ENCODE data around the gene ZNF408. TPM values are rescaled to one million over a fixed set of nuclear protein-coding genes. Genes with fewer than 3 reads are reported as not detected.

The ZNF408 gene
- total and polyA plus RNA-seq, 2 experiments from 2014 or later, result 7.8 to 10.7 TPM

DNA sequence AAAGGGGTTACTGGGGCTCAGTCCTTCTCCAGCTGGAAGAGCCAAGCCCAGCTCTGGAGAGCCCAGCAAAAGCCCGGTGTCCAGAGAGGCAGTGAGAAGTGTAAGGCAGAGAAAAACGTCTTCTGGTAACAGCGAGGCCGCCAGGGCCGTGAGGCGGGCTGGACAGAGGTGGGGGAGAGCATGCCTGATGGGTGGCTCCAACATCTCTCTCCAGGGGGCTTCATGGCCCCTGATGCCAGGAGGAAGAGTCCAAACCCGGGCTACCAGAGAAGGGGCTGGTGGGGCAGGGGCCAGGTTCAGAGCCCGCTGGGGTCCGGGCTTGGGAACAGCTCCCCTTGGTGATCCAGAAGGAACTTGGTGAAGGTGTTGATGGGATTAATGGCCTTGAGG lies 22.1 kb upstream of the ZNF408 start:
- Histone ChIP-seq H4K20me1 (ENCODE audit: insufficient read depth, poor library complexity, severe bottlenecking) (no peaks in the 10 kb centered on the region), H3K9me2 (replicated peaks; ENCODE audit: insufficient read depth) (no peaks in the 10 kb centered on the region), H2AFZ (no peak overlapping the region), H3K4me1 (ENCODE audit: insufficient read depth) (peaks cover 22% of the 10 kb centered on the region), H3K9me3 (ENCODE audit: low read depth) (no peaks in the 10 kb centered on the region), H3K27ac (no peak overlapping the region), H3K36me3 (replicated peaks; ENCODE audit: insufficient read depth, low read depth) (no peaks in the 10 kb centered on the region), H3K27me3 (no peaks in the 10 kb centered on the region), H3K4me2 (no peak overlapping the region), H3K4me3 (no peak overlapping the region), H3K79me2 (no peaks in the 10 kb centered on the region)
- no peak for TF ChIP-seq EZH2 (IDR thresholded peaks at IDR 0.05; ENCODE audit: borderline replicate concordance)
- TF ChIP-seq, protein P1, sequence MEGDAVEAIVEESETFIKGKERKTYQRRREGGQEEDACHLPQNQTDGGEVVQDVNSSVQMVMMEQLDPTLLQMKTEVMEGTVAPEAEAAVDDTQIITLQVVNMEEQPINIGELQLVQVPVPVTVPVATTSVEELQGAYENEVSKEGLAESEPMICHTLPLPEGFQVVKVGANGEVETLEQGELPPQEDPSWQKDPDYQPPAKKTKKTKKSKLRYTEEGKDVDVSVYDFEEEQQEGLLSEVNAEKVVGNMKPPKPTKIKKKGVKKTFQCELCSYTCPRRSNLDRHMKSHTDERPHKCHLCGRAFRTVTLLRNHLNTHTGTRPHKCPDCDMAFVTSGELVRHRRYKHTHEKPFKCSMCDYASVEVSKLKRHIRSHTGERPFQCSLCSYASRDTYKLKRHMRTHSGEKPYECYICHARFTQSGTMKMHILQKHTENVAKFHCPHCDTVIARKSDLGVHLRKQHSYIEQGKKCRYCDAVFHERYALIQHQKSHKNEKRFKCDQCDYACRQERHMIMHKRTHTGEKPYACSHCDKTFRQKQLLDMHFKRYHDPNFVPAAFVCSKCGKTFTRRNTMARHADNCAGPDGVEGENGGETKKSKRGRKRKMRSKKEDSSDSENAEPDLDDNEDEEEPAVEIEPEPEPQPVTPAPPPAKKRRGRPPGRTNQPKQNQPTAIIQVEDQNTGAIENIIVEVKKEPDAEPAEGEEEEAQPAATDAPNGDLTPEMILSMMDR (IDR thresholded peaks at IDR 0.05; ENCODE audit: poor library complexity), result no peak
- TF ChIP-seq EZH2phosphoT487 (IDR thresholded peaks at IDR 0.05; ENCODE audit: low read depth, severe bottlenecking, unreplicated experiment), result no peak
- WGBS (ENCODE audit: low lambda C conversion rate, missing lambda C conversion rate), result 99% methylated on average over 9 of the region's 9 CpGs
- DNase-seq (ENCODE audit: low spot score), result no peak

DNA sequence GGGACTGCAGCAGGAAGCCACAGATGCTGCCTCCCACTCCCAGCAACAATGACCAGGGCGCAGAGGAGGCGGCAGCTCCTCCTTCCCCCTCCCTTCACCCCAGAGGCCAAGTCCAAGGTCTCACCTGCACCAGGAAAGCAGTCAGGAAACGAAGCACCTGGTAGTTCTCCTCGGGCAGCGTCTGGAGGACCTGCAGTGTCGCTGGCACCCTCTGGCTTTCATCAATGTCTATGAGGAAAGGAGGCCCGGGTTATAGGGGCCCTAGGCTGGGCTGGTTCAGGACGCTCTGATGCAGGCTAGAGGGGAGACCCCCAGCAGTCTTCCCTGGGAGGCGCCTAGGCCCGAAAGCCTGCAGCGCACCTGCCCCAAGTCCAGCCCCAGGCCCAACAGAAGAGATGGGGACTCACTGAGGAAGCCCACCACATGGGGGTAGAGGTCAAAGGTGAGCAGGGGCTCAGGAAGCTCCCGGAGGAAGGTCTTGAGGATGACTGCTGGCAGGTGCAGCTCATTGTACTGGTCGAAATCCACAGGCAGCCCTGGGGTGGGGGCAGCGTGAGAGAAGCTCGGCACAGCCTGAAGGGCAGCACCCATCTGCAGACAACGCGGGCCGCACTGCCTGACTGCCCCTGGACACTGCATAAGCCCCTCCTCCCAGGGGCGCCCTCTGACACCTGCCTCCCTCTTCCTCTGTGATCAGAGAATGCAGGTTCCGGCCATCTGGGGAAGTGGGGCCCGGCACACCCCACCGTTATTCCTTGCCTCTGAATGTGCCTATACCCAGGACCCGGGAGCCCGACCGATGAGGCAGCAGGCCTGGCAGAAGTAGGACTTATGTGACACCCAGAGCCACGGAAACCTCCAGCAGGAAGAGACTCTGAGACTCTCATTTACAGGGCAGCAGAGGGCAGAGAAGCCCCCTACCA lies 21.3 kb upstream of the ZNF408 start:
- H3K27me3 ChIP-seq, result no peaks in the 10 kb centered on the region
- WGBS (ENCODE audit: low lambda C conversion rate, missing lambda C conversion rate), result 94% methylated on average over 26 of the region's 26 CpGs
- no peak for DNase-seq (ENCODE audit: low spot score)
- H3K9me2 ChIP-seq (replicated peaks; ENCODE audit: insufficient read depth), result no peaks in the 10 kb centered on the region
- H4K20me1 ChIP-seq (ENCODE audit: insufficient read depth, poor library complexity, severe bottlenecking), result no peaks in the 10 kb centered on the region
- no peak overlapping the region for H3K4me3 ChIP-seq
- no peak overlapping the region for H3K27ac ChIP-seq
- H3K4me2 ChIP-seq, result no peak overlapping the region
- H2AFZ ChIP-seq, result no peak overlapping the region
- peaks cover 15% of the 10 kb centered on the region for H3K4me1 ChIP-seq (ENCODE audit: insufficient read depth)
- no peaks in the 10 kb centered on the region for H3K79me2 ChIP-seq
- TF ChIP-seq, protein P1 (IDR thresholded peaks at IDR 0.05; ENCODE audit: poor library complexity), result no peak
- no peak for TF ChIP-seq EZH2 (IDR thresholded peaks at IDR 0.05; ENCODE audit: borderline replicate concordance)
- no peaks in the 10 kb centered on the region for H3K36me3 ChIP-seq (replicated peaks; ENCODE audit: insufficient read depth, low read depth)
- H3K9me3 ChIP-seq (ENCODE audit: low read depth), result no peaks in the 10 kb centered on the region

DNA sequence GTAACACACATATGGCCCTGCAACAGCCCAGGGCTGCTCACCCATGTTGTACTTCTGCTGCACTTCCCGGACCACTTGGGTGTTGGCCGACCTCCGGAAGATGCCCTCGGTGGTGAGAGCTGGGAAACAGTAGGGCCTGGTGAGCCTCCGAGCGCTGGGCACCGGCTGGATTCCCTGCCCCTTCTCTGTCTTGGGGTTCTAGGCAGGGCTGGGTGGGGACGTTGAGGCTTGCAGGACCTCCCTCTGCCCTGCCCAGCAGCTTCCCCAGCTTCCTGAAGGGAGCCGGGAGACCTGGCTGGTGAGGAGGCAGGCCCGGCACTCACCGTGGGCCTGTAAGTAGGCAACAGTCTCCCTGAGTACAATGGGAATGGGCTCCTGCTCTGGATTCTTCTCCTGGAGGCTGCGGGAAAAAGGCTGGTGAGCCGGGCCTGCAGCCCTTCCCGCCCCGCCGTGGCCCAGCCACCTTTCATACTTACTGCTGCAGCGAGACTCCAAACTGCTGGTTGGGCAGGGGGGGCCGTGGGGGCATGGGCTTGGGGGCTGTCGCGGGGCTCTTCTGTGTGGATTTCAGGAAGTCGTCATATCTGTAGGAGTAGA lies 20.6 kb upstream of the ZNF408 start:
- H4K20me1 ChIP-seq (ENCODE audit: insufficient read depth, poor library complexity, severe bottlenecking), result no peaks in the 10 kb centered on the region
- H3K36me3 ChIP-seq (replicated peaks; ENCODE audit: insufficient read depth, low read depth), result no peaks in the 10 kb centered on the region
- no peaks in the 10 kb centered on the region for H3K27me3 ChIP-seq
- H3K9me3 ChIP-seq (ENCODE audit: low read depth), result no peaks in the 10 kb centered on the region
- H3K4me2 ChIP-seq, result no peak overlapping the region
- 94% methylated on average over 21 of the region's 21 CpGs for WGBS (ENCODE audit: low lambda C conversion rate, missing lambda C conversion rate)
- no peaks in the 10 kb centered on the region for H3K79me2 ChIP-seq
- no peak overlapping the region for H3K4me3 ChIP-seq
- peaks cover 9% of the 10 kb centered on the region for H3K4me1 ChIP-seq (ENCODE audit: insufficient read depth)
- no peaks in the 10 kb centered on the region for H3K9me2 ChIP-seq (replicated peaks; ENCODE audit: insufficient read depth)
- H2AFZ ChIP-seq, result no peak overlapping the region
- no peak for DNase-seq (ENCODE audit: low spot score)
- no peak overlapping the region for H3K27ac ChIP-seq
- TF ChIP-seq EZH2phosphoT487 (IDR thresholded peaks at IDR 0.05; ENCODE audit: low read depth, severe bottlenecking, unreplicated experiment), result no peak

DNA sequence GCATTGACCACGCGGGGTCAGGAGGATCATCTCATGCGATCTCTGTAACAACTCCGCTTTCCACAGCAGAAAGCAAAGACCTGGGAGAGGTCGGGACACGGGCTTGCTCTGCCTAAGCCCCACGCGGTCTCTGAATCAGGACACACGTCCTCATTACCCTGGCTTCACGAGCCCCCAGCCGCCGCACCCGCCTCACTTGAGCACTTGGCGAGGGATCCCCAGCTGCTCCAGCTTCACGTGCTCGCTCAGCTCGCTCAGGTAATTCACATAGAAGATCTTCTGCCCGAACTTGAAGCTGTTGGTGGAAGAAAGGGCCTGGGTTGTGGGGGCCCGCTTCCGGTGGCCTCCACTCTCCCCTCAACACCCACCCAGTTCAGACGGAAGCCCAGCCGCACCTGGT lies 20.0 kb upstream of the ZNF408 start:
- Histone ChIP-seq H3K9me2 (replicated peaks; ENCODE audit: insufficient read depth) (no peaks in the 10 kb centered on the region), H3K36me3 (replicated peaks; ENCODE audit: insufficient read depth, low read depth) (no peaks in the 10 kb centered on the region), H3K4me1 (ENCODE audit: insufficient read depth) (peaks cover 3% of the 10 kb centered on the region), H3K4me3 (no peak overlapping the region), H3K9me3 (ENCODE audit: low read depth) (no peaks in the 10 kb centered on the region), H3K27me3 (no peaks in the 10 kb centered on the region), H3K4me2 (no peak overlapping the region), H3K27ac (no peak overlapping the region), H2AFZ (no peak overlapping the region), H4K20me1 (ENCODE audit: insufficient read depth, poor library complexity, severe bottlenecking) (no peaks in the 10 kb centered on the region), H3K79me2 (no peaks in the 10 kb centered on the region)
- 95% methylated on average over 20 of the region's 22 CpGs for WGBS (ENCODE audit: low lambda C conversion rate, missing lambda C conversion rate)
- no peak for DNase-seq (ENCODE audit: low spot score)
- no peak for TF ChIP-seq EZH2 (IDR thresholded peaks at IDR 0.05; ENCODE audit: borderline replicate concordance)
- TF ChIP-seq, protein P1 (IDR thresholded peaks at IDR 0.05; ENCODE audit: poor library complexity), result no peak
- TF ChIP-seq EZH2phosphoT487 (IDR thresholded peaks at IDR 0.05; ENCODE audit: low read depth, severe bottlenecking, unreplicated experiment), result no peak
